Thymus (tissue), 11 donors: ENCODE measurements around the gene GAREM1. TPM values are rescaled to one million over a fixed set of nuclear protein-coding genes. Genes with fewer than 3 reads are reported as not detected.

Experiments used
- DNase-seq, 9 donors: peaks; one replicate each; pipeline ENCODE4 v3.0.0-alpha.2; 2013; ENCODE audit warnings: low spot score in 9 of 9, low read depth in 6 of 9, missing footprints in 1 of 9
- H3K27ac ChIP-seq, 2 donors: one replicate each; pipeline ENCODE4 v1.5.1; 2013; ENCODE audit warnings: control low read depth in 1 of 2, low read depth in 1 of 2, low read length in 1 of 2, mild to moderate bottlenecking in 1 of 2, moderate library complexity in 1 of 2
- H3K27me3 ChIP-seq, 2 donors: one replicate each; pipeline ENCODE4 v1.5.1; 2013; ENCODE audit warnings: low read length in 1 of 2; ENCODE audit not compliant: control insufficient read depth in 2 of 2, insufficient read depth in 1 of 2
- H3K36me3 ChIP-seq, 2 donors: one replicate each; pipeline ENCODE4 v1.5.1; 2013; ENCODE audit warnings: low read length in 1 of 2, mild to moderate bottlenecking in 1 of 2, moderate library complexity in 1 of 2; ENCODE audit not compliant: control insufficient read depth in 2 of 2, insufficient read depth in 2 of 2
- H3K4me1 ChIP-seq, 2 donors: one replicate each; pipeline ENCODE4 v1.5.1; 2013; ENCODE audit warnings: low read length in 2 of 2; ENCODE audit not compliant: control insufficient read depth in 2 of 2, insufficient read depth in 2 of 2
- H3K4me3 ChIP-seq, 2 donors: one replicate each; pipeline ENCODE4 v1.5.1; 2013; ENCODE audit warnings: low read length in 2 of 2, control low read depth in 1 of 2, mild to moderate bottlenecking in 1 of 2
- H3K9me3 ChIP-seq, 2 donors: one replicate each; pipeline ENCODE4 v1.5.1; 2013; ENCODE audit warnings: low read length in 1 of 2, mild to moderate bottlenecking in 1 of 2; ENCODE audit not compliant: control insufficient read depth in 2 of 2, insufficient read depth in 1 of 2
- WGBS: extraction: QIAGEN DNeasy Blood & Tissue Kit; methylation state at CpG from one replicate; pipeline ENCODE4 v1.1.7; 2013; 5-methylcytosine and 5-hydroxymethylcytosine counted together
- polyA plus RNA-seq: library from polyadenylated mRNA; stranded (reverse); fragments of 200-250 nt; gene quantifications from one replicate; pipeline ENCODE4 v1.2.3, GENCODE V29; 2013
- total RNA-seq: library from RNA; stranded (reverse); fragments of 120-200 nt; gene quantifications from one replicate; pipeline ENCODE4 v1.2.4, GENCODE V29; 2013
- donor health status: healthy.

The GAREM1 gene
- total and polyA plus RNA-seq, 2 donors, result 0.57 to 1.5 TPM

GRCh38 chr18:32278177-32278799 lies 192.4 kb downstream of the GAREM1 start:
- Histone ChIP-seq H3K36me3 (no peaks in the 10 kb centered on the region), H3K27me3 (no peaks in the 10 kb centered on the region), H3K4me3 (no peak overlapping the region), H3K4me1 (no peaks in the 10 kb centered on the region), H3K9me3 (no peaks in the 10 kb centered on the region), H3K27ac (no peak overlapping the region)
- WGBS, result 91% methylated on average over 4 of the region's 4 CpGs
- DNase-seq, result no peak

GRCh38 chr18:32277549-32277948 lies 193.1 kb downstream of the GAREM1 start:
- Histone ChIP-seq H3K9me3 (no peaks in the 10 kb centered on the region), H3K27ac (no peak overlapping the region), H3K36me3 (no peaks in the 10 kb centered on the region), H3K27me3 (no peaks in the 10 kb centered on the region), H3K4me1 (no peaks in the 10 kb centered on the region), H3K4me3 (no peak overlapping the region)
- WGBS, result 91% methylated on average over 2 of the region's 2 CpGs
- DNase-seq, result no peak

- WGBS, result 92% methylated on average over 4 of the region's 4 CpGs
- no peak overlapping the region for H3K27ac ChIP-seq
These were observed 193.8 kb downstream of the GAREM1 start for GRCh38 chr18:32276906-32277305.

GRCh38 chr18:32276256-32276655 lies 194.4 kb downstream of the GAREM1 start:
- no peaks in the 10 kb centered on the region for H3K9me3 ChIP-seq
- H3K27me3 ChIP-seq, result no peaks in the 10 kb centered on the region
- H3K4me3 ChIP-seq, result no peak overlapping the region
- no peaks in the 10 kb centered on the region for H3K4me1 ChIP-seq
- no peaks in the 10 kb centered on the region for H3K36me3 ChIP-seq
- DNase-seq, result no peak
- WGBS, result 95% methylated on average over 2 of the region's 2 CpGs
- H3K27ac ChIP-seq, result no peak overlapping the region

More at GRCh38 chr18:32276906-32277305, 193.8 kb downstream of the GAREM1 start:
- H3K4me3 ChIP-seq, result no peak overlapping the region
- no peaks in the 10 kb centered on the region for H3K9me3 ChIP-seq
- H3K4me1 ChIP-seq, result no peaks in the 10 kb centered on the region
- DNase-seq, result no peak
- no peaks in the 10 kb centered on the region for H3K27me3 ChIP-seq
- H3K36me3 ChIP-seq, result no peaks in the 10 kb centered on the region

GRCh38 chr18:32275221-32275620 lies 195.5 kb downstream of the GAREM1 start:
- H3K4me3 ChIP-seq, result no peak overlapping the region
- H3K27me3 ChIP-seq, result no peaks in the 10 kb centered on the region
- DNase-seq, result no peak
- 98% methylated on average over 8 of the region's 8 CpGs for WGBS
- H3K36me3 ChIP-seq, result no peaks in the 10 kb centered on the region
- no peaks in the 10 kb centered on the region for H3K4me1 ChIP-seq
- H3K27ac ChIP-seq, result no peak overlapping the region
- no peaks in the 10 kb centered on the region for H3K9me3 ChIP-seq

- Histone ChIP-seq H3K36me3 (no peaks in the 10 kb centered on the region), H3K4me1 (no peaks in the 10 kb centered on the region), H3K4me3 (no peak overlapping the region), H3K9me3 (no peaks in the 10 kb centered on the region), H3K27ac (no peak overlapping the region), H3K27me3 (no peaks in the 10 kb centered on the region)
- 95% methylated on average over 7 of the region's 7 CpGs for WGBS
- no peak for DNase-seq
These were observed 196.4 kb downstream of the GAREM1 start for GRCh38 chr18:32274307-32274706.

GRCh38 chr18:32271672-32272208 lies 198.9 kb downstream of the GAREM1 start:
- Histone ChIP-seq H3K36me3 (no peaks in the 10 kb centered on the region), H3K4me1 (no peaks in the 10 kb centered on the region), H3K27me3 (no peaks in the 10 kb centered on the region), H3K4me3 (no peak overlapping the region), H3K9me3 (no peaks in the 10 kb centered on the region), H3K27ac (no peak overlapping the region)
- peak in 1 of 9 donors; percentile 18 for DNase-seq
- WGBS, result 66% methylated on average over 5 of the region's 5 CpGs

- DNase-seq, result no peak
- 92% methylated on average over 8 of the region's 8 CpGs for WGBS
- Histone ChIP-seq H3K27me3 (no peaks in the 10 kb centered on the region), H3K36me3 (no peaks in the 10 kb centered on the region), H3K27ac (no peak overlapping the region), H3K4me3 (no peak overlapping the region), H3K4me1 (no peaks in the 10 kb centered on the region), H3K9me3 (no peaks in the 10 kb centered on the region)
These were observed 200.3 kb downstream of the GAREM1 start for GRCh38 chr18:32270341-32270740.

- Histone ChIP-seq H3K36me3 (no peaks in the 10 kb centered on the region), H3K27me3 (no peaks in the 10 kb centered on the region), H3K27ac (no peak overlapping the region), H3K4me3 (no peak overlapping the region), H3K9me3 (no peaks in the 10 kb centered on the region), H3K4me1 (no peaks in the 10 kb centered on the region)
- DNase-seq, result no peak
- WGBS, result 94% methylated on average over 4 of the region's 4 CpGs
These were observed 203.2 kb downstream of the GAREM1 start for GRCh38 chr18:32267463-32267862.
